ENCODE results near the gene TTC31.
A peak's percentile ranks its signal among the peaks of the same experiment; 100 is the strongest.
"Not testable (repeated sequence)": the region's sequence is repeated elsewhere in the genome, so short reads cannot be mapped to it uniquely, and the experiment has no call there.

TTC31 gene

GRCh38 chr2:74481961-74482800 is 700 bp upstream of the TTC31 start:
- Mint-ChIP-seq H3K27me3 (no peaks in the 10 kb centered on the region), H3K27ac (ENCODE audit: low read depth) (peak overlapping the region; percentile 99), H3K4me1 (peaks cover 34% of the 10 kb centered on the region), H3K36me3 (ENCODE audit: insufficient read depth) (peaks cover 31% of the 10 kb centered on the region), H3K4me3 (peak overlapping the region; percentile 94), H3K9me3 (no peaks in the 10 kb centered on the region)
- ATAC-seq (replicated peaks; ENCODE audit: extremely low read depth, poor library complexity, severe bottlenecking) (peak; percentile 44), DNase-seq (ENCODE audit: low spot score in 2 of 2) (no peak)

GRCh38 chr2:74483675-74484164 is 839 bp downstream of the TTC31 start:
- not testable (repeated sequence) for H3K27me3 Mint-ChIP-seq; ATAC-seq (replicated peaks; ENCODE audit: extremely low read depth, poor library complexity, severe bottlenecking); H3K9me3 Mint-ChIP-seq; DNase-seq (ENCODE audit: low spot score in 2 of 2)
- Mint-ChIP-seq H3K27ac (ENCODE audit: low read depth) (peak overlapping the region; percentile 99), H3K36me3 (ENCODE audit: insufficient read depth) (peaks cover 29% of the 10 kb centered on the region), H3K4me1 (peaks cover 34% of the 10 kb centered on the region), H3K4me3 (peak overlapping the region; percentile 94)

GRCh38 chr2:74486141-74486540 is 3.3 kb downstream of the TTC31 start:
- Mint-ChIP-seq H3K4me3 (no peak overlapping the region), H3K36me3 (ENCODE audit: insufficient read depth) (peaks cover 24% of the 10 kb centered on the region), H3K9me3 (no peaks in the 10 kb centered on the region), H3K27me3 (no peaks in the 10 kb centered on the region), H3K27ac (ENCODE audit: low read depth) (no peak overlapping the region), H3K4me1 (peaks cover 29% of the 10 kb centered on the region)
- ATAC-seq (replicated peaks; ENCODE audit: extremely low read depth, poor library complexity, severe bottlenecking) (no peak), DNase-seq (ENCODE audit: low spot score in 2 of 2) (no peak)

GRCh38 chr2:74488643-74489481 is 6.0 kb downstream of the TTC31 start:
- no peak overlapping the region for H3K4me3 Mint-ChIP-seq
- no peaks in the 10 kb centered on the region for H3K27me3 Mint-ChIP-seq
- peak overlapping the region; percentile 10 for H3K27ac Mint-ChIP-seq (ENCODE audit: low read depth)
- H3K9me3 Mint-ChIP-seq: no peaks in the 10 kb centered on the region
- H3K36me3 Mint-ChIP-seq (ENCODE audit: insufficient read depth): peaks cover 27% of the 10 kb centered on the region
- DNase-seq (ENCODE audit: low spot score in 2 of 2) (no peak), ATAC-seq (replicated peaks; ENCODE audit: extremely low read depth, poor library complexity, severe bottlenecking) (no peak)
- H3K4me1 Mint-ChIP-seq: peaks cover 17% of the 10 kb centered on the region

- peaks cover 17% of the 10 kb centered on the region for H3K4me1 Mint-ChIP-seq
- H3K27ac Mint-ChIP-seq (ENCODE audit: low read depth): no peak overlapping the region
- no peak for ATAC-seq (replicated peaks; ENCODE audit: extremely low read depth, poor library complexity, severe bottlenecking)
- no peaks in the 10 kb centered on the region for H3K27me3 Mint-ChIP-seq
- DNase-seq (ENCODE audit: low spot score in 2 of 2): no peak
- peaks cover 34% of the 10 kb centered on the region for H3K36me3 Mint-ChIP-seq (ENCODE audit: insufficient read depth)
- no peaks in the 10 kb centered on the region for H3K9me3 Mint-ChIP-seq
- H3K4me3 Mint-ChIP-seq: no peak overlapping the region
These were observed 7.0 kb downstream of the TTC31 start for GRCh38 chr2:74489906-74490305.

- ATAC-seq (replicated peaks; ENCODE audit: extremely low read depth, poor library complexity, severe bottlenecking) (no peak), DNase-seq (ENCODE audit: low spot score in 2 of 2) (no peak)
- H3K27me3 Mint-ChIP-seq: no peaks in the 10 kb centered on the region
- peaks cover 22% of the 10 kb centered on the region for H3K36me3 Mint-ChIP-seq (ENCODE audit: insufficient read depth)
- no peak overlapping the region for H3K4me3 Mint-ChIP-seq
- no peaks in the 10 kb centered on the region for H3K9me3 Mint-ChIP-seq
- no peak overlapping the region for H3K27ac Mint-ChIP-seq (ENCODE audit: low read depth)
- H3K4me1 Mint-ChIP-seq: peaks cover 8% of the 10 kb centered on the region
These were observed 9.0 kb downstream of the TTC31 start for GRCh38 chr2:74491648-74492544.

GRCh38 chr2:74493546-74493945 is 10.7 kb downstream of the TTC31 start:
- peaks cover 24% of the 10 kb centered on the region for H3K36me3 Mint-ChIP-seq (ENCODE audit: insufficient read depth)
- H3K27me3 Mint-ChIP-seq: peaks cover 7% of the 10 kb centered on the region
- no peak overlapping the region for H3K27ac Mint-ChIP-seq (ENCODE audit: low read depth)
- peaks cover 15% of the 10 kb centered on the region for H3K4me1 Mint-ChIP-seq
- H3K4me3 Mint-ChIP-seq: no peak overlapping the region
- H3K9me3 Mint-ChIP-seq: no peaks in the 10 kb centered on the region
- no peak for ATAC-seq (replicated peaks; ENCODE audit: extremely low read depth, poor library complexity, severe bottlenecking)
- DNase-seq (ENCODE audit: low spot score in 2 of 2): no peak

GRCh38 chr2:74495440-74495839 is 12.6 kb downstream of the TTC31 start:
- ATAC-seq (replicated peaks; ENCODE audit: extremely low read depth, poor library complexity, severe bottlenecking): no peak
- Mint-ChIP-seq H3K36me3 (ENCODE audit: insufficient read depth) (peaks cover 24% of the 10 kb centered on the region), H3K27me3 (peaks cover 16% of the 10 kb centered on the region), H3K4me1 (peaks cover 16% of the 10 kb centered on the region), H3K9me3 (no peaks in the 10 kb centered on the region), H3K27ac (ENCODE audit: low read depth) (no peak overlapping the region), H3K4me3 (no peak overlapping the region)
- no peak for DNase-seq (ENCODE audit: low spot score in 2 of 2)

GRCh38 chr2:74496997-74497776 is 14.3 kb downstream of the TTC31 start:
- no peak for ATAC-seq (replicated peaks; ENCODE audit: extremely low read depth, poor library complexity, severe bottlenecking)
- Mint-ChIP-seq H3K4me1 (peaks cover 26% of the 10 kb centered on the region), H3K9me3 (no peaks in the 10 kb centered on the region), H3K27me3 (peaks cover 28% of the 10 kb centered on the region), H3K36me3 (ENCODE audit: insufficient read depth) (peaks cover 17% of the 10 kb centered on the region), H3K27ac (ENCODE audit: low read depth) (no peak overlapping the region), H3K4me3 (peak overlapping the region; percentile 81)
- no peak for DNase-seq (ENCODE audit: low spot score in 2 of 2)

- Mint-ChIP-seq H3K27me3 (peaks cover 30% of the 10 kb centered on the region), H3K27ac (ENCODE audit: low read depth) (peak overlapping the region; percentile 79), H3K4me3 (peak overlapping the region; percentile 81), H3K9me3 (no peaks in the 10 kb centered on the region), H3K36me3 (ENCODE audit: insufficient read depth) (peaks cover 16% of the 10 kb centered on the region), H3K4me1 (peaks cover 31% of the 10 kb centered on the region)
- DNase-seq (ENCODE audit: low spot score in 2 of 2) (no peak), ATAC-seq (replicated peaks; ENCODE audit: extremely low read depth, poor library complexity, severe bottlenecking) (peak; percentile 53)
These were observed 15.1 kb downstream of the TTC31 start for GRCh38 chr2:74497777-74498499.

Data from central memory CD8-positive, alpha-beta T cell (primary cell).